CD4-positive, alpha-beta memory T cell (primary cell): ENCODE measurements around the gene PXMP4. TPM values are rescaled to one million over a fixed set of nuclear protein-coding genes. Genes with fewer than 3 reads are reported as not detected.

ENCODE experiments used
- CTCF ChIA-PET: fragments of 350-600 bp; sonication (Branson Sonifier 250); formaldehyde crosslinking; loops from one replicate; lab custom pipeline; 2021; ENCODE audit warnings: inconsistent platforms; ENCODE audit not compliant: partially characterized antibody; lab: Charles Lee
- POLR2A ChIA-PET: fragments of 350-600 bp; sonication (Branson Sonifier 250); formaldehyde crosslinking; loops from one replicate; lab custom pipeline; 2021; ENCODE audit not compliant: partially characterized antibody; lab: Charles Lee
- DNase-seq, 5 donors: peaks; one replicate each; pipeline versions ENCODE4 v3.0.0 to v3.0.0-alpha.2; 2020 to 2022; ENCODE audit warnings: mixed read lengths in 1 of 5
- H3K27ac ChIP-seq: one replicate; pipeline ENCODE4 v1.7.0; 2013; ENCODE audit warnings: low read depth, low read length
- H3K27me3 ChIP-seq: 2 replicates; pipeline ENCODE4 v1.7.0; 2013; ENCODE audit warnings: mild to moderate bottlenecking, low read length, moderate library complexity; ENCODE audit not compliant: insufficient read depth
- H3K36me3 ChIP-seq: 2 replicates; pipeline ENCODE4 v1.7.0; 2013; ENCODE audit warnings: mild to moderate bottlenecking, low read length, moderate library complexity; ENCODE audit not compliant: insufficient read depth
- H3K4me1 ChIP-seq: 2 replicates; pipeline ENCODE4 v1.7.0; 2013; ENCODE audit warnings: mild to moderate bottlenecking, low read length, moderate library complexity; ENCODE audit not compliant: insufficient read depth
- H3K4me3 ChIP-seq, 2 donors: one replicate each; pipeline ENCODE4 v1.7.0; 2013; ENCODE audit warnings: low read length in 2 of 2, mild to moderate bottlenecking in 1 of 2
- H3K9me3 ChIP-seq, 2 donors: one replicate each; pipeline ENCODE4 v1.7.0; 2013; ENCODE audit warnings: low read length in 2 of 2, control low read depth in 1 of 2; ENCODE audit not compliant: control insufficient read depth in 1 of 2
- H3K27ac Mint-ChIP-seq, 7 donors: one replicate each; pipeline ENCODE4 v1.8.0; 2020 to 2021; ENCODE audit warnings: mixed read lengths in 7 of 7, mild to moderate bottlenecking in 6 of 7, inconsistent platforms in 3 of 7, moderate library complexity in 3 of 7
- H3K27me3 Mint-ChIP-seq, 2 donors: one replicate each; pipeline ENCODE4 v1.8.0; 2020 to 2021; ENCODE audit warnings: mixed read lengths in 2 of 2
- H3K36me3 Mint-ChIP-seq, 2 donors: one replicate each; pipeline ENCODE4 v1.8.0; 2020 to 2021; ENCODE audit warnings: mixed read lengths in 2 of 2, inconsistent platforms in 1 of 2, mild to moderate bottlenecking in 1 of 2
- H3K4me1 Mint-ChIP-seq, 4 donors: one replicate each; pipeline ENCODE4 v1.8.0; 2020 to 2021; ENCODE audit warnings: mixed read lengths in 4 of 4, mild to moderate bottlenecking in 1 of 4
- H3K4me3 Mint-ChIP-seq, 8 donors: one replicate each; pipeline ENCODE4 v1.8.0; 2020 to 2021; ENCODE audit warnings: mixed read lengths in 8 of 8, mild to moderate bottlenecking in 7 of 8, moderate library complexity in 6 of 8, inconsistent platforms in 3 of 8
- H3K9me3 Mint-ChIP-seq, 8 donors: one replicate each; pipeline ENCODE4 v1.8.0; 2020 to 2021; ENCODE audit warnings: mixed read lengths in 8 of 8, mild to moderate bottlenecking in 5 of 8, inconsistent platforms in 3 of 8, moderate library complexity in 1 of 8
- intact Hi-C: fragments of 100-400 bp; cut with micrococcal nuclease; formaldehyde crosslinking; loops from one replicate; pipeline ENCODE4 v1.15.1; 2023
- polyA plus RNA-seq, 2 donors: library from polyadenylated mRNA; unstranded; fragments of 300-500 nt; fragmentation: Illumina TruSeq; gene quantifications; one replicate each; pipeline ENCODE4 v1.2.3, GENCODE V29; 2021
- total RNA-seq, 2 experiments: library from RNA; stranded (reverse); gene quantifications; one replicate each; pipeline ENCODE4 v1.2.3, GENCODE V29; 2021

The PXMP4 gene
- total and polyA plus RNA-seq, 4 experiments from 2014 or later, result 6.3 to 16.4 (median 16.0) TPM

- peaks cover 21% of the 10 kb centered on the region for H3K4me1 ChIP-seq
- H3K36me3 Mint-ChIP-seq, result peaks cover 9 to 13% of the 10 kb centered on the region in 2 donors
- peak overlapping the region; percentile 61 to 69 for H3K4me3 ChIP-seq
- peaks cover 10 to 25% (median 19%) of the 10 kb centered on the region in 4 donors for H3K4me1 Mint-ChIP-seq
- H3K27me3 ChIP-seq, result no peaks in the 10 kb centered on the region
- H3K9me3 Mint-ChIP-seq, result peaks cover 0 to 12% (median 8%) of the 10 kb centered on the region in 8 donors
- H3K27ac Mint-ChIP-seq, result peak overlapping the region; percentile 85 to 97 (median 91)
- peak overlapping the region; percentile 62 for H3K27ac ChIP-seq
- H3K36me3 ChIP-seq, result no peaks in the 10 kb centered on the region
- H3K4me3 Mint-ChIP-seq, result peak overlapping the region; percentile 89 to 94 (median 93)
- ChIA-PET CTCF (interaction anchor here (0.6 to 2.3 kb wide), 9 partner anchors 9 to 288 kb away, joined by 3 to 9 read pairs (median 3); partner anchors contain the start of genes ACTL10, CBFA2T2 and PXMP4), POLR2A (interaction anchor here (0.5 to 3.6 kb wide), 32 partner anchors 8 to 783 kb away, joined by 3 to 55 read pairs (median 5); partner anchors contain the start of genes ACTL10, CBFA2T2, CHMP4B and DYNLRB1)
- intact Hi-C loops, result loop anchor here (1.0 to 5.0 kb wide), 8 partner anchors 12 to 380 kb away; partner anchors contain the start of genes CDK5RAP1, CHMP4B, E2F1 and EIF2S2
- peaks cover 0 to 6% of the 10 kb centered on the region in 2 donors for H3K9me3 ChIP-seq
- no peaks in the 10 kb centered on the region for H3K27me3 Mint-ChIP-seq
- DNase-seq, result peak in 3 of 5 donors; percentile 84 to 93 (median 89)
Measured at GRCh38 chr20:33732166-33732970, 12.3 kb upstream of the PXMP4 start.

GRCh38 chr20:33731693-33732165 lies 11.6 kb upstream of the PXMP4 start, which contains the start of gene ZNF341:
Gene ZNF341 (plus strand): TSS chr20:33731996. CDS start chr20:33732022, 26 bp downstream.
- peaks cover 21% of the 10 kb centered on the region for H3K4me1 ChIP-seq
- peaks cover 0 to 8% (median 5%) of the 10 kb centered on the region in 8 donors for H3K9me3 Mint-ChIP-seq
- intact Hi-C loops, result loop anchor here (1.0 to 5.0 kb wide), 10 partner anchors 11 to 381 kb away; partner anchors contain the start of genes ACTL10, CDK5RAP1, CHMP4B and E2F1
- H3K36me3 ChIP-seq, result no peaks in the 10 kb centered on the region
- H3K27ac Mint-ChIP-seq, result peak within 1 kb of the TSS; percentile 92 to 98 (median 96)
- ChIA-PET CTCF (interaction anchor here (0.7 to 2.3 kb wide), 3 partner anchors 12 to 242 kb away, joined by 3 to 9 read pairs (median 3); partner anchors contain the start of genes ACTL10, CBFA2T2 and PXMP4), POLR2A (interaction anchor here (0.5 to 3.6 kb wide), 28 partner anchors 8 to 784 kb away, joined by 3 to 55 read pairs (median 5); partner anchors contain the start of genes ACTL10, CBFA2T2, CHMP4B and DYNLRB1)
- peak within 1 kb of the TSS; percentile 64 for H3K27ac ChIP-seq
- peaks cover 0 to 4% of the 10 kb centered on the region in 2 donors for H3K9me3 ChIP-seq
- peak within 1 kb of the TSS; percentile 64 to 69 for H3K4me3 ChIP-seq
- peak in 4 of 5 donors; percentile 88 to 91 (median 90) for DNase-seq
- H3K4me3 Mint-ChIP-seq, result peak within 1 kb of the TSS; percentile 89 to 94 (median 93)
- H3K27me3 ChIP-seq, result no peaks in the 10 kb centered on the region
- peaks cover 6 to 10% of the 10 kb centered on the region in 2 donors for H3K36me3 Mint-ChIP-seq
- peaks cover 10 to 25% (median 19%) of the 10 kb centered on the region in 4 donors for H3K4me1 Mint-ChIP-seq
- H3K27me3 Mint-ChIP-seq, result no peaks in the 10 kb centered on the region

- H3K4me3 ChIP-seq, result peak overlapping the region in 1 of 2 donors; percentile 64
- Mint-ChIP-seq H3K27ac (peak overlapping the region; percentile 92 to 98 (median 96)), H3K36me3 (peaks cover 2 to 8% of the 10 kb centered on the region in 2 donors), H3K4me1 (peaks cover 10 to 25% (median 19%) of the 10 kb centered on the region in 4 donors), H3K9me3 (peaks cover 0 to 4% (median under 1%) of the 10 kb centered on the region in 8 donors), H3K27me3 (no peaks in the 10 kb centered on the region), H3K4me3 (peak overlapping the region; percentile 85 to 92 (median 88))
- H3K9me3 ChIP-seq, result no peaks in the 10 kb centered on the region
- H3K36me3 ChIP-seq, result no peaks in the 10 kb centered on the region
- peaks cover 21% of the 10 kb centered on the region for H3K4me1 ChIP-seq
- DNase-seq, result peak in 1 of 5 donors; percentile 1
- ChIA-PET CTCF (interaction anchor here (2.3 kb wide), 1 partner anchor 11 kb away, joined by 9 read pairs; the partner anchor contains the start of gene PXMP4), POLR2A (interaction anchor here (1.1 to 3.6 kb wide), 14 partner anchors 8 to 381 kb away, joined by 3 to 55 read pairs (median 8); partner anchors contain the start of genes ACTL10, CBFA2T2, CHMP4B and EIF2S2)
- intact Hi-C loops, result loop anchor here (1.0 to 5.0 kb wide), 3 partner anchors 64 to 289 kb away; partner anchors contain the start of genes ACTL10 and SNTA1
- peak overlapping the region; percentile 64 for H3K27ac ChIP-seq
- H3K27me3 ChIP-seq, result no peaks in the 10 kb centered on the region
Measured at GRCh38 chr20:33730946-33731692, 11.0 kb upstream of the PXMP4 start.

- Histone ChIP-seq H3K27ac (no peak overlapping the region), H3K4me1 (peaks cover 17% of the 10 kb centered on the region), H3K27me3 (no peaks in the 10 kb centered on the region), H3K9me3 (no peaks in the 10 kb centered on the region), H3K36me3 (no peaks in the 10 kb centered on the region), H3K4me3 (no peak overlapping the region)
- intact Hi-C loops, result no loop called here
- Mint-ChIP-seq H3K4me3 (no peak overlapping the region), H3K27me3 (no peaks in the 10 kb centered on the region), H3K9me3 (peaks cover 0 to 2% (median 0%) of the 10 kb centered on the region in 8 donors), H3K27ac (peak overlapping the region in 3 of 7 donors; percentile 22 to 68 (median 36)), H3K4me1 (peaks cover 10 to 21% (median 16%) of the 10 kb centered on the region in 4 donors), H3K36me3 (peaks cover 0 to 7% of the 10 kb centered on the region in 2 donors)
- CTCF ChIA-PET, result no interaction called here
- DNase-seq, result no peak
- POLR2A ChIA-PET, result interaction anchor here (0.6 kb wide), 1 partner anchor 183 kb away, joined by 3 read pairs; no protein-coding TSS in a partner anchor
Measured at GRCh38 chr20:33729101-33729500, 9.0 kb upstream of the PXMP4 start.

GRCh38 chr20:33728463-33728862 lies 8.4 kb upstream of the PXMP4 start:
- H3K4me1 ChIP-seq, result peaks cover 10% of the 10 kb centered on the region
- Mint-ChIP-seq H3K4me3 (no peak overlapping the region), H3K27me3 (no peaks in the 10 kb centered on the region), H3K27ac (peak overlapping the region in 1 of 7 donors; percentile 71), H3K9me3 (no peaks in the 10 kb centered on the region), H3K36me3 (peaks cover 0 to 7% of the 10 kb centered on the region in 2 donors), H3K4me1 (peaks cover 4 to 15% (median 9%) of the 10 kb centered on the region in 4 donors)
- H3K27me3 ChIP-seq, result no peaks in the 10 kb centered on the region
- CTCF ChIA-PET, result no interaction called here
- no peaks in the 10 kb centered on the region for H3K36me3 ChIP-seq
- no peak overlapping the region for H3K27ac ChIP-seq
- H3K4me3 ChIP-seq, result no peak overlapping the region
- intact Hi-C loops, result no loop called here
- POLR2A ChIA-PET, result interaction anchor here (0.6 kb wide), 1 partner anchor 284 kb away, joined by 3 read pairs; no protein-coding TSS in a partner anchor
- no peak for DNase-seq
- H3K9me3 ChIP-seq, result no peaks in the 10 kb centered on the region

- Mint-ChIP-seq H3K36me3 (peaks cover 0 to 6% of the 10 kb centered on the region in 2 donors), H3K4me3 (peak overlapping the region in 1 of 8 donors; percentile 32), H3K27ac (peak overlapping the region in 1 of 7 donors; percentile 71), H3K4me1 (peaks cover 2 to 10% (median 6%) of the 10 kb centered on the region in 4 donors), H3K27me3 (no peaks in the 10 kb centered on the region), H3K9me3 (no peaks in the 10 kb centered on the region)
- no peak for DNase-seq
- CTCF ChIA-PET, result no interaction called here
- POLR2A ChIA-PET, result no interaction called here
- Histone ChIP-seq H3K27ac (no peak overlapping the region), H3K4me1 (peaks cover 7% of the 10 kb centered on the region), H3K9me3 (no peaks in the 10 kb centered on the region), H3K36me3 (no peaks in the 10 kb centered on the region), H3K4me3 (no peak overlapping the region), H3K27me3 (no peaks in the 10 kb centered on the region)
- intact Hi-C loops, result no loop called here
Measured at GRCh38 chr20:33727806-33728205, 7.7 kb upstream of the PXMP4 start.
